Bronchial epithelial cell (primary cell): ENCODE measurements around the gene NTN5. TPM values are rescaled to one million over a fixed set of nuclear protein-coding genes. Genes with fewer than 3 reads are reported as not detected.

Source experiments
- DNase-seq: peaks from one replicate; pipeline ENCODE4 v3.0.0-alpha.2; 2010; ENCODE audit warnings: low read depth
- FAIRE-seq: peaks from 2 replicates; lab custom pipeline; 2011; peaks lifted over from hg19 to GRCh38; lab: Jason Lieb, UNC
- H3K27me3 ChIP-seq: 2 replicates; pipeline ENCODE4 v1.5.1; 2011; ENCODE audit warnings: low read length; ENCODE audit not compliant: control insufficient read depth, insufficient read depth
- H3K36me3 ChIP-seq: 2 replicates; pipeline ENCODE4 v1.5.1; 2011; ENCODE audit warnings: low read length; ENCODE audit not compliant: control insufficient read depth, insufficient read depth
- H3K4me3 ChIP-seq: 2 replicates; pipeline ENCODE4 v1.5.1; 2011; ENCODE audit warnings: mild to moderate bottlenecking, low read depth, low read length, control low read depth
- total RNA-seq: library from RNA; depleted of rRNA; stranded (reverse); fragments of >200 nt; gene quantifications from 2 replicates; pipeline ENCODE4 v1.2.1, GENCODE V29; 2014
- TF ChIP-seq, protein P1 (sequence below): IDR thresholded peaks from 2 replicates; pipeline ENCODE4 v1.5.1; 2011; ENCODE audit warnings: mild to moderate bottlenecking, moderate library complexity, low read length, control low read depth, inconsistent platforms; ENCODE audit not compliant: insufficient read depth, severe bottlenecking

Gene NTN5
- total RNA-seq = not detected in 2 replicates

- no peak for DNase-seq
- H3K4me3 ChIP-seq = no peak within 1 kb of the TSS
- TF ChIP-seq, protein P1, sequence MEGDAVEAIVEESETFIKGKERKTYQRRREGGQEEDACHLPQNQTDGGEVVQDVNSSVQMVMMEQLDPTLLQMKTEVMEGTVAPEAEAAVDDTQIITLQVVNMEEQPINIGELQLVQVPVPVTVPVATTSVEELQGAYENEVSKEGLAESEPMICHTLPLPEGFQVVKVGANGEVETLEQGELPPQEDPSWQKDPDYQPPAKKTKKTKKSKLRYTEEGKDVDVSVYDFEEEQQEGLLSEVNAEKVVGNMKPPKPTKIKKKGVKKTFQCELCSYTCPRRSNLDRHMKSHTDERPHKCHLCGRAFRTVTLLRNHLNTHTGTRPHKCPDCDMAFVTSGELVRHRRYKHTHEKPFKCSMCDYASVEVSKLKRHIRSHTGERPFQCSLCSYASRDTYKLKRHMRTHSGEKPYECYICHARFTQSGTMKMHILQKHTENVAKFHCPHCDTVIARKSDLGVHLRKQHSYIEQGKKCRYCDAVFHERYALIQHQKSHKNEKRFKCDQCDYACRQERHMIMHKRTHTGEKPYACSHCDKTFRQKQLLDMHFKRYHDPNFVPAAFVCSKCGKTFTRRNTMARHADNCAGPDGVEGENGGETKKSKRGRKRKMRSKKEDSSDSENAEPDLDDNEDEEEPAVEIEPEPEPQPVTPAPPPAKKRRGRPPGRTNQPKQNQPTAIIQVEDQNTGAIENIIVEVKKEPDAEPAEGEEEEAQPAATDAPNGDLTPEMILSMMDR = no peak
- no peaks in the 10 kb centered on the region for H3K36me3 ChIP-seq
- no peak for FAIRE-seq
- H3K27me3 ChIP-seq = no peaks in the 10 kb centered on the region
Observed at GRCh38 chr19:48672994-48673393, at the start of gene NTN5. TSS of gene NTN5 (minus strand) at chr19:48673017. CDS start at chr19:48670986, 2,031 bp downstream.

DNA sequence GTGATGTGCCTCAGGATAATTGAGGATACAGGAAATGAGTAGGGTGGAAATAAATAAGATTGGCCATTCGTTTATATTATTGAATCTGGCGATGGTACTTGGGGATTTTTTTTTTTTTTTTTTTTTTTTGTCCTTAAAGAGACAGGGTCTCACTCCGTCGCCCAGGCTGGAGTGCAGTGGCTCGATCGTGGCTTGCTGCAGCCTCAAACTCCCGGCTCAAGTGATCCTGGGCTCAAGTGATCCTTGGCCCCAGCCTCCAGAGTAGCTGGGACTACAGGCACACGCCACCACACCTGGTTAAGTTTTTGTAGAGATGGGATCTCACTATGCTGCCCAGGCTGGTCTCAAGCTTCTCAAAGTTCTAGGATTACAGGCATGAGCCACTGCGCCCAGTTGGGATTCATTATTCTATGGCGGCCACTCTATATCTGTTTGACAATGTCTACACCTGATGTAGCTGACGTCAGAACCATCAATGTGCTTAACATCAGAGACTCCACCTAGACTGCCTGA is 49.4 kb upstream of the NTN5 start:
- H3K27me3 ChIP-seq = no peaks in the 10 kb centered on the region
- FAIRE-seq = no peak

GRCh38 chr19:48720613-48721296 is 47.9 kb upstream of the NTN5 start:
- FAIRE-seq = peak; percentile 79
- TF ChIP-seq, protein P1 = no peak
- peak overlapping the region; percentile 50 for H3K4me3 ChIP-seq
- no peaks in the 10 kb centered on the region for H3K27me3 ChIP-seq
- H3K36me3 ChIP-seq = no peaks in the 10 kb centered on the region
- peak; percentile 97 for DNase-seq

More for the DNA sequence above, 49.4 kb upstream of the NTN5 start:
- TF ChIP-seq, protein P1 = no peak
- H3K4me3 ChIP-seq = no peak overlapping the region
- DNase-seq = no peak
- no peaks in the 10 kb centered on the region for H3K36me3 ChIP-seq

- Histone ChIP-seq H3K4me3 (no peak overlapping the region), H3K27me3 (no peaks in the 10 kb centered on the region), H3K36me3 (no peaks in the 10 kb centered on the region)
- DNase-seq (no peak), FAIRE-seq (no peak)
- TF ChIP-seq, protein P1 = no peak
Observed at GRCh38 chr19:48720251-48720612, 47.4 kb upstream of the NTN5 start.

- Histone ChIP-seq H3K36me3 (no peaks in the 10 kb centered on the region), H3K27me3 (no peaks in the 10 kb centered on the region), H3K4me3 (no peak within 1 kb of the TSS)
- DNase-seq = no peak
- TF ChIP-seq, protein P1 = no peak
- FAIRE-seq = no peak
Observed at GRCh38 chr19:48719263-48720171, 46.7 kb upstream of the NTN5 start, which contains the start of gene MAMSTR. TSS of gene MAMSTR (minus strand) at chr19:48719725. CDS start at chr19:48719031, 694 bp downstream.
